A673 (cell line): ENCODE measurements around the gene GPC6.

Experiments
- CTCF ChIP-seq: fragments of 300-800, 200-600 bp; sonication (generic); conservative IDR thresholded peaks from 2 replicates; pipeline ENCODE4 v1.5.1; 2017; ENCODE audit warnings: low read depth, mild to moderate bottlenecking, antibody characterized with exemption, low read length, moderate library complexity, mixed read lengths
- EZH2 ChIP-seq: fragments of 200-600 bp; sonication (generic); IDR thresholded peaks from 2 replicates; pipeline ENCODE4 v1.6.1; 2017; ENCODE audit warnings: borderline replicate concordance, low read depth, mild to moderate bottlenecking, mixed read lengths, antibody characterized with exemption, low read length; ENCODE audit not compliant: poor library complexity, severe bottlenecking

GRCh38 chr13:93982179-93982918 lies 755.7 kb downstream of the GPC6 start:
- TF ChIP-seq EZH2, result no peak
- TF ChIP-seq CTCF, result no peak
